Pancreas (tissue), 10 donors: Measurements from ENCODE around the gene USP12. TPM values are rescaled to one million over a fixed set of nuclear protein-coding genes. Genes with fewer than 3 reads are reported as not detected.

Source experiments
- ATAC-seq, 4 donors: fragments of 200-7000 bp; cut with Tn5 transposase; one replicate each; pipeline versions ENCODE4 v1.8.0 to v1.9.1; 2020; ENCODE audit warnings: mild to moderate bottlenecking in 4 of 4, moderate library complexity in 4 of 4
- DNase-seq, 6 donors: peaks; one replicate each; pipeline ENCODE4 v3.0.0-alpha.2; 2020
- FAIRE-seq: peaks from 2 replicates; lab custom pipeline; 2012; peaks lifted over from hg19 to GRCh38; lab: Jason Lieb, UNC
- H3K27ac ChIP-seq, 4 donors: fragments of 200-600 bp; sonication (generic); 1 replicate in 3 of 4; 2 replicates in 1 of 4; pipeline versions ENCODE4 v1.5.0 to v1.8.0; 2020
- H3K27me3 ChIP-seq, 4 donors: fragments of 200-600 bp; one replicate each; pipeline ENCODE4 v1.8.0; 2021
- H3K36me3 ChIP-seq, 3 donors: fragments of 200-600 bp; sonication (generic) in 1 of 3; one replicate each; pipeline versions ENCODE4 v1.5.0 to v1.8.0; 2020 to 2021
- H3K4me1 ChIP-seq, 3 donors: fragments of 200-600 bp; one replicate each; pipeline ENCODE4 v1.8.0; 2021
- H3K4me3 ChIP-seq, 4 donors: fragments of 200-600 bp; sonication (generic) in 2 of 4; one replicate each; pipeline versions ENCODE4 v1.5.0 to v1.8.0; 2020 to 2021
- H3K9me3 ChIP-seq, 4 donors: fragments of 200-600 bp; one replicate each; pipeline ENCODE4 v1.8.0; 2021
- WGBS, 2 donors: extraction: QIAGEN DNeasy Blood & Tissue Kit; methylation state at CpG; one replicate each; pipeline ENCODE4 v1.1.7; 2013; 5-methylcytosine and 5-hydroxymethylcytosine counted together
- intact Hi-C, 3 donors: fragments of 100-400 bp; cut with DNase I; formaldehyde crosslinking; loops; one replicate each; pipeline versions ENCODE4 v1.11.1 to v1.14.2; 2022
- polyA plus RNA-seq, 2 donors: library from polyadenylated mRNA; stranded (reverse); fragments of 200-250 nt; gene quantifications; one replicate each; pipeline ENCODE4 v1.2.3, GENCODE V29; 2013
- total RNA-seq, 6 donors: library from RNA; stranded (reverse); fragmentation: NEBNext Ultra II Directional in 4 of 6; extraction: Animal tissue kit (Norgen Biotek cat#: 25700) in 4 of 6; gene quantifications; one replicate each; pipeline versions ENCODE4 v1.2.1 to v1.2.4, GENCODE V29; 2021 to 2023
- TF ChIP-seq, protein P1 (sequence below), 4 donors: fragments of 200-600 bp; sonication (generic) in 3 of 4; IDR thresholded peaks; one replicate each; pipeline versions ENCODE4 v1.5.0 to v1.8.0; 2021; ENCODE audit warnings: antibody characterized with exemption in 4 of 4
- donor health status: healthy with polysubstance abuse.
- donor health status: DM: no; HTN: no; CAD: no; lungs with moderate emphysema.
- donor health status: DM: no; HTN: no; CAD: no.
- donor health status: control.
- donor health status: control.
- donor health status: Bipolar disorder and iron deficiency.
- donor health status: DM: yes; HTN: yes; CAD: no.
- donor health status: DM: no; HTN: no; CAD: no.
- donor health status: DM: no; HTN: no; CAD: no.
- donor health status: DM: yes; HTN: yes; CAD: no.

USP12 gene
- total and polyA plus RNA-seq, 8 donors: 3.9 to 18.9 (median 9.4) TPM

DNA sequence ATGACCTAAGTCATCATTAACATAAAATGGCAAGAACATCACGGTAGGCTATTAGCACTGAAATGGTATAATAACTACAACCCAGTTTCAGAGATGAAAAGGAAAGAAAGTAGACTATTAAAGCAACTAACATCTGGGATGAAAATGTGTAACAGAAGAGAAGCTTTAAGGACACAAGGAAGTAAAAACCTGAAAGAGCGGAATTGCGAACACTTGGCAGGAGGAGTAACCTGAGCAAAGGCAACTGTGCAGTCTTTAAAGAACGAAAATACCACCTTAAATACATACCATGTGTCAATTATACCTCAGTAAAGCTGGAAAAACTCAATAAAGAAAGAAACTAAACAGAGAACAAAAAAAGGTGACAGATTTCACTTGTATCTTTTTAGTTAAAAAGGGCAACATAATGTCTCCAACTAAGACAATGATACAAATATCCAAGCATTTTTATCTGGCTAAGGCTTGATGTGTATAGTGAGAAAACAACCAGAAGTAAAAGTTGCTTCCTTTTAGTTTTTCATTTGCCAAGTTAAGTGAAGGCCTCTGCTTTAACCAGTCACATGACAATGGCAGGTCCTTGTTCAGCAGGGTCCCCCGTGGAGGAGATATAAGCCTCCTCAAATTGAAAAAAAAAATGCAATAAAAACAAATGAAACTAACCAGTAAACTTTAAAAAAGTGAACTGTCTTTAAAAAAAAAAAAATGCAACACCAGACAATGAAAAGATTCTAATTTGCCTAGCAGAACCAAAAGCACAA is 11.6 kb downstream of the USP12 start:
- Histone ChIP-seq H3K4me1 (peaks cover 0 to 13% (median 10%) of the 10 kb centered on the region in 3 donors), H3K9me3 (no peaks in the 10 kb centered on the region), H3K36me3 (no peaks in the 10 kb centered on the region), H3K27me3 (no peaks in the 10 kb centered on the region), H3K27ac (no peak overlapping the region), H3K4me3 (no peak overlapping the region)
- no peak for ATAC-seq
- intact Hi-C loops: no loop called here
- no peak for FAIRE-seq
- DNase-seq: no peak
- TF ChIP-seq, protein P1, sequence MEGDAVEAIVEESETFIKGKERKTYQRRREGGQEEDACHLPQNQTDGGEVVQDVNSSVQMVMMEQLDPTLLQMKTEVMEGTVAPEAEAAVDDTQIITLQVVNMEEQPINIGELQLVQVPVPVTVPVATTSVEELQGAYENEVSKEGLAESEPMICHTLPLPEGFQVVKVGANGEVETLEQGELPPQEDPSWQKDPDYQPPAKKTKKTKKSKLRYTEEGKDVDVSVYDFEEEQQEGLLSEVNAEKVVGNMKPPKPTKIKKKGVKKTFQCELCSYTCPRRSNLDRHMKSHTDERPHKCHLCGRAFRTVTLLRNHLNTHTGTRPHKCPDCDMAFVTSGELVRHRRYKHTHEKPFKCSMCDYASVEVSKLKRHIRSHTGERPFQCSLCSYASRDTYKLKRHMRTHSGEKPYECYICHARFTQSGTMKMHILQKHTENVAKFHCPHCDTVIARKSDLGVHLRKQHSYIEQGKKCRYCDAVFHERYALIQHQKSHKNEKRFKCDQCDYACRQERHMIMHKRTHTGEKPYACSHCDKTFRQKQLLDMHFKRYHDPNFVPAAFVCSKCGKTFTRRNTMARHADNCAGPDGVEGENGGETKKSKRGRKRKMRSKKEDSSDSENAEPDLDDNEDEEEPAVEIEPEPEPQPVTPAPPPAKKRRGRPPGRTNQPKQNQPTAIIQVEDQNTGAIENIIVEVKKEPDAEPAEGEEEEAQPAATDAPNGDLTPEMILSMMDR (IDR thresholded peaks at IDR 0.05): no peak
- WGBS, 2 donors: 85 to 88% methylated on average over 5 of the region's 5 CpGs

DNA sequence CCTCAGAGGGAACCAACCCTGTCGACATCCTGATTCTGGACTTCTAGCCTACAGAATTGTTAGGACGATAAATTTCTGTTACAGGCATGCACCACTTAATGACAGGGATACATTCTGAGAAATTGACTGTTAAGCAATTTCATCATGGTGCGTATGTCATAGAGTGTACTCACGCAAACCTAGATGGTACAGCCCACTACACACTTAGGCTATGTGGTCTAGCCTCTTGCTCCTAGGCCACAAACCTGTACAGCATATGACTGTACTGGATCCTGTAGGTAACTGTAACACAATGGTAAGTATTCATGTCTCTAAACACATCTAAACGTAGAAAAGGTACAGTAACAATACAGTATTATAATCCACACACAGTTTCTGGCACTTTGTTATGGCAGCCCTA is 13.3 kb downstream of the USP12 start:
- no peaks in the 10 kb centered on the region for H3K27me3 ChIP-seq
- H3K27ac ChIP-seq: no peak overlapping the region
- peaks cover 0 to 8% (median 3%) of the 10 kb centered on the region in 3 donors for H3K4me1 ChIP-seq
- H3K9me3 ChIP-seq: no peaks in the 10 kb centered on the region
- 95 to 97% methylated on average over 5 of the region's 5 CpGs for WGBS, 2 donors
- intact Hi-C loops: no loop called here
- H3K4me3 ChIP-seq: no peak overlapping the region
- DNase-seq (no peak), ATAC-seq (no peak), FAIRE-seq (no peak)
- TF ChIP-seq, protein P1 (IDR thresholded peaks at IDR 0.05): no peak
- no peaks in the 10 kb centered on the region for H3K36me3 ChIP-seq

DNA sequence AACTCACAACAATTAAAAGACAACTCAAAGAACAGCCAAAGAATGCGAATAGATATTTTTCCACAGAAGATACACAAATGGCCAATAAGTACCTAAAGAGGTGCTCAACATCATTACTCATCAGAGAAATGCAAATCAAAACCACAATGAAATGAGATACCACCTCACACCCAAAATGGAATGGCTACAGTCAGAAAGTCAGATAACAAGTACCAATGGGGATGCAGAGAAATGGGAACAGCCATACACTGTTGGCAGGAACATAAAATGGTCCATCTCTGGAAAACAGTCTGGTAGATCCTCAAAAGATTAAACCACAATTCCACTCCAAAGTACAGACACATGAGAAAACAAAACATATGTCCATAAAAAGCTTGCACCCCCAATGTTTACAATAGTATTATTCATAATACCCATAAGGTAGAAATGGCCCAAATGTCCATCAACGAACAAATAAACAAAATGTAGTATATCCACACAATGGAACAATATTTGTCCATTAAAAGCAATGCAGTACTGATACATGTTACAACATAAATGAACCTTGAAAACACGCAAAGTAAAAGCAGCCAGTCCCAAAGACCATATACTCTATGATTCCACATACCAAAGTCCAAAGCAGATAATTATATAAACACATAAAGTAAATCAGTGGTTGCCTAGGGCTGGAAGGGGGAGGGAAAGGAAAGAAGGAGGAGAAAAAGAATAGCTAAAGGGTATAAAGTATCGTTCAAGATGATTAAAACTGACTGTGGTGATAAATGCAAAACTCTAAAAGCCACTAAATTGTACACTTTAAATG is 19.6 kb downstream of the USP12 start:
- Histone ChIP-seq H3K9me3 (no peaks in the 10 kb centered on the region), H3K27ac (no peak overlapping the region), H3K36me3 (no peaks in the 10 kb centered on the region), H3K4me1 (peaks cover 0 to 9% (median 0%) of the 10 kb centered on the region in 3 donors), H3K27me3 (no peaks in the 10 kb centered on the region), H3K4me3 (no peak overlapping the region)
- TF ChIP-seq, protein P1 (IDR thresholded peaks at IDR 0.05): no peak
- DNase-seq: no peak
- no peak for FAIRE-seq
- ATAC-seq: no peak
- WGBS, 2 donors: 53 to 59% methylated on average over 4 of the region's 4 CpGs
- intact Hi-C loops: no loop called here

DNA sequence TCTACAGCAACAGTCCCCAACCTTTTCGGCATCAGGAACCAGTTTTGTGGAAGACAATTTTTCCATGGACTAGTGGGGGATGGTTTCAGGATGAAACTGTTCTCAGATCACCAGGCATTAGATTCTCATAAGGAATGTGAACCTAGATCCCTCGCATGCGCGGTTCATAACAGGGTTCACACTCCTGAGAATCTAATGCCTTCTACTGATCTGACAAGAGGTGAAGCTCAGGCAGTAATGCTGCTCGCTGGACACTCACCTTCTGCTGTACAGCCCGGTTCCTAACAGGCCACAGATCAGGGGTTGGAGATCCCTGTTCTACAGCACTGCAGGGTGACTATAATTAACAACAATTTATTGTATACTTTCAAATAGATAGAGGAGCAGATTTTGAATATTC is 21.9 kb downstream of the USP12 start:
- Histone ChIP-seq H3K27me3 (no peaks in the 10 kb centered on the region), H3K9me3 (no peaks in the 10 kb centered on the region), H3K36me3 (no peaks in the 10 kb centered on the region), H3K4me3 (no peak overlapping the region), H3K4me1 (peaks cover 0 to 9% (median 3%) of the 10 kb centered on the region in 3 donors), H3K27ac (no peak overlapping the region)
- FAIRE-seq (no peak), ATAC-seq (no peak), DNase-seq (no peak)
- intact Hi-C loops: no loop called here
- TF ChIP-seq, protein P1 (IDR thresholded peaks at IDR 0.05): no peak
- 88 to 90% methylated on average over 6 of the region's 6 CpGs for WGBS, 2 donors
